HG03097 (cell line): ENCODE data around the gene RETREG1.

Experiments
- ATAC-seq: cut with Tn5 transposase; IDR thresholded peaks from one replicate; pipeline ENCODE4 v1.9.1; 2021; ENCODE audit not compliant: unreplicated experiment, low FRiP score

Gene RETREG1

DNA sequence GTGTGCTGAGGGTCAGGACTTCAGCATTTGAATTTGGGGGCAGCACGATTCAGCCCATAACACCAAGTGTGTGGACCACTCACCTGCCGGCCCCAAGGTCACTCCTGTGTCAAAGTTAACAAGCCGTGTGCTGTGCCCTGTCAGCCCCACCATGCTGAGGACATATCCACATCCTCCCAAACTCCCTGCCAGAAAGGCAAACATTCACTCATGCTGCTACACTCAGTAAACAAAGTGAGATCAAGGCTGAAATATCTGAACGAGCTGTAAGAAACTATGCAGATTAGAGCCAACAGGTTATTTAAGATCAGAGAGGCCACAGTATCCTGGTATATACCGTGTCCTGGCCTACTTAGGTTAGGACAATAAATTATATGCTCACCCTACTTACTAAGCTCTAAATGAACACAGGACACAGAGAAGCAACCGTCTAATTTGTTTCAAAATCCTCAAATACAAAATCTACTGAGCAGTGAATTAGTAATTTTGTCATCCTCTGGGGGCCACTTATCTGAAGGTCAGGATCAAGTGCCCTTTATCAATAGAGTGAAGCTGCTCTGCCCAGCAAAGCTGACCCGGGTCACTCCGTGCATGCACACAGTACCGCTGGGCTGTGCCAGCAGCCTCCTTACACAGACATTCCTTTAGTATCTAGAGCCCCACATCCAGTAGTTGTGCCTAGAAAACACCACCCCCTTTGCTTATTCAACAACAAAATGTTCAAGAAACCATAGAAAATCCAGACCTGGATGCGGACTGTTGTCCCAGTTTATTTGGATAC is 28.2 kb downstream of the RETREG1 start:
- no peak for ATAC-seq

DNA sequence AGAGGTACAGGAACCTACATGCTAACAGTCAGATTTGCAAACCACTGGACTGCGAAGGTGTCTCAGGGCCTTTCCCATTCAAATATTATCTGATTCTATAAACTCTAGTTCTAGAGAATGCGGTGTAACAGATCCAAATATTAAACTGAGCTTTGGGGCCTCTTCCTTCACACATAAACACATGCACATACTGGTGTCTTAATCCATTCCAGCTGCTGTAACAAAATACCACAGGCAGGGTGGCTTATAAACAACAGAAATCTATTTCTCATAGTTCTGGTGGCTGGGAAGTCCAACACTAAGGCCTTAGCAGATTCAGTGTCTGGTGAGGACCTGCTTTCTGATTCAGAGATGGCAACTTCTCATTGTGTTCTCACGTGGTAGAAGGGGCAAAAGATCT is 30.2 kb downstream of the RETREG1 start:
- ATAC-seq = no peak

DNA sequence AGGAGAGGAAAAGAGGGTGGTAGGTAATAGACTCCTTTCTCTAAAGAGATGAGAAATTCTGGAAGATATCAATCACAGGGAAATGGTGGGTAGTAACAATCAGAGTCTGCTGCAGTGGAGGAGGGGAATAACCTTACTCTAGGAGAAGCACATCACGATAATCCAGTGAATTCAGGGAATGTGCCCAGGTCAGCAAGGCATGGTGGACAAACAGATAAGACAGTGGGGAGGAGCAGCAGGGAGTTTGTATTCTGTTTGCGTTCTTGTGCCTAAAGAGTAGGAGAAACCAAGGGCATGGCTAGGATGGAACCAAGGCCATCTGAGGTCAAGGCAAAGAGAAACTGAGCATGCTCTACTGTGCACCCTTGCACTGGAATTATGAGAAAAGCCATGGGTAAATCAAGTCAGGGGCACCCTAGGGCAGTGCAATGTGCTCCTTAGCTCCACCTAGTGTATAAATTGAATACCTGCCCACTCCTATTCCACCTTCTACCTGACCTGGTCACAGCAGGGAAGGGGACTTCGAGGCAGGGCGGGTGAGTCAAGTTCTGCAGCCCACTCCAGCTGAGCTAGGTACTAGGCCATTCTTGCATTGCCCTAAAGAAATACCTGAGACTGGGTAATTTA is 31.6 kb downstream of the RETREG1 start:
- ATAC-seq = no peak

DNA sequence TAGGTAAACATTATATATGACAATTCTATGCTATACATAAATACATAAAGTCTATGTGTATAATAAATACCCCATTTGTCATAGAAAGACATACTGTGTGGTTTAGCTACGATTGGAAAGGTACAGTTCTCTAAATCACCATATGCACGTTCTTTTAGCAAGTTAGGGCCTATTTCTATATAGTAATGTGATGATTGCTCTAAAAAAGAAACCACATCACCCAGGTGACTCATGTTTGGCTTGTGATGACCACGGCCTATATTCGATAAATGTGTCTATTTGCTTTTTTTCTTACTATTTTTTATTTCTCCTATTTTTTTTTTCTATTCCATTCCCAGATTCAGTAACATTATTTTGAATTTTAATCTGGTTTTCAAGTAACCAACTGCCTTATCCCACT is 34.7 kb downstream of the RETREG1 start:
- ATAC-seq = no peak

DNA sequence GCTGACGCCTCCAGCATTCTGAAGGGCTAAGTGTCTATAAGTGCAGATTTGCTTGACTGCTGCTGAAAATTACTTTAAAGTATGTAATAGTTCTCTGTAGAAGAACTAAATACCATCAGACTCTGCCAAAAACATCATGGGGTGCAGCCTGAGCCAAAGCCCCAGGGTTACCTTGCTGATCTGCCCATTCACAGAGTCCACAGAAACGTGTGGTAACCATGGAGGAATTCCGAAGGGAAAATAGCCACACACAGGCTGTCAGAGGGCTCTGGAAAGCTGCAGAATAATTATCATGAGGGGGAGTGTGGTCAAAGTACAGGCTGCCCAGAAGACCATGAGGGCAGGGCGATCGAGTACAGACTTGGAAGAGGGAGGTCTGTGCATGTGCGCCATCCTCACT is 36.4 kb downstream of the RETREG1 start:
- ATAC-seq = no peak

DNA sequence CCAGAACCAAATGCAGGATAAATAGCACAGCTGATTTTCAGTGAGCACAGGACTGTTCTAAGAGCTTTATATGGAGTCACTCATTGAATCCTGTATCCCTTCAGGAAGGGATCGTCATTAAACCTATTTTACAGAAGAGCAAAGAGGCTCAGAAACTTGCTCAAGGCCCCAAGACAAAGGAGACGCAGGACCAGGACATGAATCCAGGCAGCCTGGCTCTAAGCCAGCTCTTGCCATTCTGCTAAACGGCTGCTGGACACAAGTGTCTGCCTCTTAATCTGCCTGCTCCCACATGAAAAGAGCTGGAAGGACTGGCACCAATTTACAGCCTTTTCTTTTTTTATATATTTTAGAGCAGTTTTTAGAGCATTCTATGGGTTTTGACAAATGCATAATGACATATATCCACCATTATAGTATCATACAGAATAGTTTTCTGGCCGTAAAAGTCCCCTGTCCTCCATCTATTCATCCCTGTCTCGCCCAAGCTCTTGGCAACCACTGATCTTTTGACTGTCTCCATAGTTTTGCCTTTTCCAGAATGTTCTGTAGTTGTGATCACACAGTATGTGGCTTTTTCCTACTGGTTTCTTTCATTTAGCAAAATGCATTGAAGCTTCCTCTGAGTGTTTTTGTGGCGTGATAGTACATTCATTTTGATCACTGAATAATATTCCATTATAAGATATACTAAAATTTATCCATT is 37.5 kb downstream of the RETREG1 start:
- ATAC-seq = no peak

DNA sequence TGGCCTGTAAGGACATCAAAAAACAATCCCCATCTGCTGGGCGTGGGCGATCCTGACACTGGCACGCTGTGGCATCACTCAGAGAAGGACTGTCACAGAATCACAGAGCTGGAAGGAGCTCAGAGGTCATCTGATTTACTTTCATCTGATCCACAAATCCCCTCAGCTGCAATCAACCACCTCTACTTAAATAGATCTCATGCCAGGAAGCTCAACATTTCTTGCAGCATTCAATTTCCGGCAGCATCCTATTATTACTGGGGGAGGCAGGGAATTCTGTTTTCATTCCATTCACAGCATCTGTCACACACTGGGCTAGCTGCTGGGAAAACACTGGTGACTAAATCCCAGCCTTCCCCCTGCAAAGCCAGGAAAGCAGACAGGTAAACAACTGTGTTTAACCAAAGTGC is 38.3 kb downstream of the RETREG1 start:
- no peak for ATAC-seq

DNA sequence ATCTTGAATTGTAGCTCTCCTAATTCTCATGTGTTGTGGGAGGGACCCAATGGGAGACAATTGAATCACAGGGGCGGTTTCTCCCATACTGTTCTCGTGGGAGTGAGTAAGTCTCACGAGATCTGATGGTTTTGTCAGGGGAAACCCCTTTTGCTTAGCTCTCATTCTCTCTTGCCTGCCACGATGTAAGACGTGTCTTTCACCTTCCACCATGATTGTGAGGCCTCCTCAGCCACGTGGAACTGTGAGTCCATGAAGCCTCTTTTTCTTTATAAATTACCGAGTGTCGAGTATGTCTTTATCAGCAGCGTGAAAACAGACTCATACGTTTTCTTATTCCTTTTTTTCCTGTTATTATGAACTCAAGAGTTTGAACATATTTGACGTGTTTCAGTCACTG is 39.1 kb downstream of the RETREG1 start:
- ATAC-seq = no peak

DNA sequence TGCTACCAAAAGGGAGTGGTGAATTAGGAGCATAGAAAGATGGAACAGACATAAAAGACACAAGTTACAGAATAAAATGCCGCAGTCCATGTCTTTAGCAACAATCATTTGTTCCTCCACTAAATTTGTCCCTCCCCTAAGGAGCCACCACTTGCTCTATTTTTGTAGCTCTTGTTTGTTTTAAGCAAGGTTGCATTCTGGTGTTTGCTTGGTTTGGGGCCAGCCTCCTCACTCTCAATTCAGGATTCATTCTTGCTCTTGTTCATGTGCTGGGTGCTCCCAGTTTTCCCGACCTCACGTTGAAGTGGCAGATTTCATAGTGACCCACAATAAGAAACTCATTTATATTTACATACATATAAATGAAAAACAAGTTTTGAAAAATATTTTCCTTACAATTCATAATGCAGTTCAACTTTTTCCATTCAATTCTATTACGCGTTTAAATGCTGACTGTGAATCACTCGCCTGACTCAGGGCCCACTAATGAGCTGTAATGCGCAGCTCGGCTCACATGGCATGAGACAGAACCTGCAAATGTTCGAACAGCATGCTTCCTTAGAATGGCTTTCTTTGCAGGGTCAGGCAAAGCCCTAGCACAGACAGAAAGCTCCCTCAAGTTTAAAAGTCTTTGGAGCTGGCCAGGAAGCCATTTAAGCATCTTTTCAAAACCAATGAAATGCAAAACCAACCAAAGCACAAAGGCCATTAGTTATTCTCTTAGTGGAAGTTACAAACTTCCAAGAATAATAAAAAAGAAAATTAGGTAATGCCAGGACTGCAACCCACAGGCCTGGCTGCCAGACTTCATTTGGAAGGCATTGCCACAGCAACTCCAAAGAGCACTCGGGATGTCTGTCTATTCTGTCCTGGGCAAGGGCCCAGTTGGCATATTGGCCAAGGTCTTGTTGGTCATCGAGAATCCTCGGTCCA is 41.7 kb downstream of the RETREG1 start:
- no peak for ATAC-seq

DNA sequence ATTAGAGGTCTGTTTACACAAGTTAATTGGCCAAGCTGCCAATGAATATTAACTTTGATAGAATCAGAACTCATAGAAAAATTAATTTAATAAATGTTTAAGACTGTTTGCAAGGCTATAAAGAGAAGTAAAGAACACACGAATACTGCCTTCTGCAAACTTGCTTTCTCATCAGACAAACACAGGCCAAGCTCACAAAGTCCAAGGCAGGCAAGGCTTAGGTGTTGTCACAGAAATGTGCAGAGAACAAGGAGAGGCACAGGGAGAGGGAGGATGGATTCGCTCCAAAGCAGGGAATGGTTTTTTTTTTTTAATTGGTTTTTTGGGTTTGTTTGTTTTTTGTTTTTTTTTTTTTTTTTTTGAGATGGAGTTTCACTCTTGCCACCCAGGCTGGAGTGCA is 43.4 kb downstream of the RETREG1 start:
- no peak for ATAC-seq

DNA sequence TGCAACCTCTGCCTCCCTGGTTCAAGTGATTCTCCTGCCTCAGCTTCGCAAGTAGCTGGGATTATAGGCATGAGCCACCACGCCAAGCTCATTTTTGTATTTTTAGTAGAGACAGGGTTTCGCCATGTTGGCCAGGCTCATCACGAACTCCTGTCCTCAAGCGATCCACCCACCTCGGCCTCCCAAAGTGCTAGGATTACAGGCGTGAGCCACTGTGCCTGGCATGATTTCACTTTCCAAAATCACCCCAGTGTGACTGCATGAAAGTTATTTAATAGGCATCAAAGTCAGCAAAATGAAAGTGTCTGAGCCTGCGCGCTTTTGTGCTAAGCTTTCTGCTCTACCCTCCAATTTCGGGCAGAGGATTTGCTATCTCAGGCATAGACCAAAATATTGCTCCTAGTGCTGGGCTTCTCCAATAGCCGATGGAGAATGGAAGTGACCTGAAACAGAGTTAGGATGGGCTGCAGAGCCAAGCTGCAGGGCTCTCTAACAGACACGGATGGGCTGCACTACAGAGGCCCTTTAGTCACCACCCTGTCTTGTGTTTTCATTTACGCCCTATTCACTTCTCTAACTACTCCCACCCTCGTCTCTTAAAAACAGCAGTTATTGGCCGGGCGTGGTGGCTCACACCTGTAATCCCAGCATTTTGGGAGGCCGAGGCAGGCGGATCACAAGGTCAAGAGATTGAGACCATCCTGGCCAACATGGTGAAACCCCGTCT is 44.3 kb downstream of the RETREG1 start:
- no peak for ATAC-seq

DNA sequence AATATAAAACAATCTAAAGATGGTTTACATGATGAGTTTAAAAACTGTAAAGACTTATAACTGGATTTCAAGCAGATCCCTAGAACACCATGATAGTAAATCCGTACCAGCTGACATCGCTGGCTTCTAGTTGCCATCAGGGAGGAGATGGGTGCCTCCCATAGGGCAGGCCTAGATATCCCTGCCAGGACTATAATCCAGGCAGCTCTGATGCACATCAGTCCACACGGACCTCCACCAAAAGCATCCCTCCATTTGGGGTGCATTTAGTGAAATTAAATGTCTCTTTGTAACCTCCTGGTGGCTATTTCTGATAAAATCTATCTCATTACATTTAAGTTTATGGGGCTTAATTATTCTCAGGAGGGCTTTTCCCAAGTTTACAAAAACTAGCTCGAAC is 45.8 kb downstream of the RETREG1 start:
- no peak for ATAC-seq

DNA sequence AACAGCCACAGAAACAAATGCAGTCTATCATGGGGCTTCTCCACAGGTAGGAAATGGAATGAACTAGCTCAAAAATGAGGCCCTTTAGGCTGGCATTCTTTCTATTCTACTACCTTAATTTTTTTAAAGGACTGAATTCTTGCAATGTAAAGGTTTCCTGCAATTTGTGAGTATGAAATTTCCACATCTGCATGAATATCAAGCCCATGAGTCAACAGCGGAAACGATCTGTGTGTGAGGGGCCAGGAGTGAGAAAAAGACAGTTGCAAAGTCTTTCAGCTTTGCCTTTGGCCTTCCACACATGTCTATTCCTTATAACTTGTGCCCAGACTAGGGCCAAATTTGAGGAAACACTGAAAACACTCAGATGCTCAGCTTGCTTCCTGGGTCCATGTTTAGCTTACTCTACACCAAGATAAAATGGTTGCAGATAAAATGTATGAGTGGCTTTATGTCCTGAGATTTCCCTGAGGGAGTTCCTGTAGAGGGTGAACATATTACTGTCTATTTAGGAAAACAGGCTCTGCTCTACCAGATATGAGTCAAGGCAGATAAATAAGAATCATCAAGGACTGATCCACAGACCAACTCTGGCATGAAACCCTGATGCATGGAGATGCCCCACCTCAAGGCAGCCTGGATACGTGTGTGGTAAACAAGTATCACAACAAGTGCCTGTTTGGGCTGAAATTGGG is 46.5 kb downstream of the RETREG1 start:
- no peak for ATAC-seq

DNA sequence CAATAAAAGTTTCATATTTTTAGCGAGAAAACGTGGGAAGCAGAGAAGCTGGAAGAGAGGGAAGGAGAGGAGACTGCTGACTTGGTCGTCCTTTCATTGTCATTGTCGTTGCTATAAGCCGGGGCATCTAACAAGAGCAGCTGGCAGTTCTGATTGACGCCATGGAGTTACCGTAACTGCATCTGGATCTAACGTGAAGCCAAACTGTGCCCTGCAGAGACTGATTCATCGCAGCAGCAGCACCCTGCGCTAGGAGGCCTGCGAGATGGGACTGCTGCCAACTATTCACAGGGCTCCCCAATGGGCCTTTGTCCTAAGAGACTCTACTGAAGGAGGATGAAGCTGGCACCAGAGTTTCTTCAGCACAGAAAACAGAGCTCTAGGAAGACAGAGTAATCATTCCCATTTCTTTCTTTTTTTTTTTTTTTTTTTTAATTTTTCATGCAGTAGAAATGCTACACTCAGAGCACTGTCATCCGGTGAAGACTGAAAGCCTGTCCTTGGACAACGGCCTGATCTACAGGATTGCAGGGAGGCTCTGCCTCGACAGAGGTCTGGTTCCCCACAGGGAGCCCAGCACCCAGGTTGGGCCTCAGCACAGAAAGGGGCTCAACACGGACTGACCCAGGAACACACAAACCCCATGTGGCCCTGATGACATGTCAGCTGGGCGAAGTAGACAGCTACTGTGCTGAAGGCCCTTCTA is 47.8 kb downstream of the RETREG1 start:
- no peak for ATAC-seq

DNA sequence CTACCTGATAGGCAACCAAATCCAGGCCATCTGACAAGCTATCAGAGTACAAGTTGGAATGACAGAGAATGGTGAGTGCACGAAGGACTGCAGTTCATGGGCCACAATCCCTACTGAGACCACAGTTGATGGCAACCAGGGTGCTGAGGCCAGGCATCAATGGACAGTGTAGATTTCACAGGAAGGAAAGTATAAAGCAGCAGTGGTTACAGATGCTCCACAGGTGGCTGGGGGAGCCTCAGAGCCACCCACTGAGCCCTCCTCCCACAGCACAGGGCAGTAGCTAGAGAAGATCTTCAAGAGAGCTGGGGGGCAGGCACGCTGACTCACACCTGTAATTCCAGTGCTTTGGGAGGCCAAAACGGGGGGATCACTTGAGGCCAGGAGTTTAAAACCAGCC is 49.4 kb downstream of the RETREG1 start:
- no peak for ATAC-seq

DNA sequence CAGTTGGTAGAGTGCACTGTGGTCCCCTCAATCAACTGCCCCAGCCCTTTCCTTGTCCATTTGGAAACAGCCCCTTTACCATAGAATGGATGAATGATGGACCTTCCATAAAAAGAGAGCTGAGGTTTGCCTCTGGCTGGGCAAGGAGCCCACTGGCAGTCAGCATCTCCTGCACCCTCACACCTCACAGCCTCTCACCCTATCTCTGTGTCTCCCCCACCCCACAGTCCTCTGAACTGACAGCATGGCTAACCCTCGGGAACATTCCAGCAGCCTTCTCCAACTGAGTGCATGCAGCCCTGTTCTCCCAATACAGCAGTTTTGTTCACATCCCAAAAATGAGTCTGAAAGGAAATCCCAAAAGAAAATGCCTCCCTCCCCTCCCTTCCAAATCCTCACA is 51.7 kb downstream of the RETREG1 start:
- no peak for ATAC-seq

DNA sequence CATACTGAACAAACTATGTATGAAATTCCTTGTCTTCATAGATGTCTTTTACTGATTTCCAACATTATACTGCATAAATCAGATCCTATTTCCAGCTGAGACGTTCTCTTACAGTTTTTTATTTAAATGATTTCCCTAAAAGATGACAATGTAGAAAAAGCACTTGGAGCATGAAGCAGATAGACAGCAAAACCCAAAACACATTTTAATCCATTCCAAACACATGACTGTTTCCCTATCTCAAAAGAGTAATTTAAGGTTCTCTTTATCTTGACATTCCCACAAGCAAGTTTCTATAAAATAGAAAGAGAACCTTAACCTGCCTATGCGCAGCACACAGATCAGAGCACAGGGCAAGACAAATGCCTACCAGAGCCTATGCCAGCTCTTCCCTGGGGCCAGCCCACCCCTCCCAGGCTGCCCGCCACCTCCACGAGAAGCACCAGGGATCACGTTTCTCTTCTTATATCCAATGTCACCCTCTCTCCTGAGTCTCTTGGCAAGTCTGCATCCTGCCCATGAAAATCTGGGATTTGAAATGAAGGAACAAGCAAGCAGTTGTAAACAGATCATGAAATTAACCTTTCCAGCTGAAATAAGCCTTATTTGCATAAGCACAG is 52.4 kb downstream of the RETREG1 start:
- ATAC-seq = no peak

DNA sequence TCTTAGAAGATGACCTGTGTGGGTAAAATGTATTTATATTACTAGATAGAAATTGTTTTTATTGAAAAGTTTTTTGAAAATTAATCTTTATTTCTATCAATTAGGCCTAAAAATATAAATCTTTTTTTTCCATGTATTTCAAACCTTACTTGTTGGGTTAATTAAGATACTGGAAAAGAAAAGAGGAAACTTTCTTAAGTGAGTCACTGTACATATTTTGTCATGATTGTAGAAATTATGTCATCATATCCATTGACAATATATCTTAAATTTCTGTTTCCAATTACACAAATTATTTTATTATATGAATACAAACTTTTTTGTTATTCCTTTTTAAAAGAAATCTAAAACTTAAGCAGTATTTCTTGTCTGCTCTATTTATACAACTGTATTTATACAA is 53.1 kb downstream of the RETREG1 start:
- ATAC-seq = no peak

DNA sequence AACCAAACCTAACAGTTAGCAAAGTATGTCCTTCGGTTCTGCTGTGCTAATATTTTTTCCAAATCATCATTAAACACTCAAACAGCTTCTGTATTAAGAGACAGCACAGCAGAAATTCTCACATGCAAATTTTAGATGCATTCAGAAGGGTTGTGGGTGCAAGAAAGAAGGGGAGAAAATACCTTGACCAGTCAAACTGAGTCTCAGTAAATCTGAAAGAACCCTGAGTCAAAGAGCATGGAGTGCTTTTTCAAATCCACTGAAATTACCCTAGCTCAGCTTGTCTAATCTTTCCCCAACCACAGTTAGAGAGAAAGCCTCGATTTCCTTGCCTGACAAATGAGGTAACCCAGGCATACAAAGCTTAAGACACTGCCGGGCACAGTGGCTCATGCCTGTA is 55.1 kb downstream of the RETREG1 start:
- ATAC-seq = no peak
